HL-60 (cell line): ENCODE results near the gene ETHE1.

ENCODE experiments used
- DNase-seq, 2 experiments: peaks; one replicate each; pipeline ENCODE4 v3.0.0-alpha.2; 2010 to 2020; ENCODE audit warnings: low read depth in 1 of 2, low spot score in 1 of 2
- H3K27ac ChIP-seq: fragments of 250-450 bp; sonication (Bioruptor Pico); replicated peaks from 2 replicates; pipeline ENCODE4 v1.5.1; 2020; ENCODE audit warnings: mild to moderate bottlenecking, moderate library complexity
- H3K27me3 ChIP-seq: fragments of 250-450 bp; sonication (Bioruptor Pico); 2 replicates; pipeline ENCODE4 v1.5.1; 2021; ENCODE audit warnings: mild to moderate bottlenecking, moderate library complexity; ENCODE audit not compliant: insufficient read depth, poor library complexity, severe bottlenecking
- H3K4me3 ChIP-seq: replicated peaks from 2 replicates; pipeline ENCODE4 v1.5.1; 2011; ENCODE audit warnings: mild to moderate bottlenecking, control low read depth, low read length; ENCODE audit not compliant: insufficient read depth
- GABPA ChIP-seq: IDR thresholded peaks from 2 replicates; pipeline ENCODE4 v1.6.1; 2012; ENCODE audit warnings: low read depth
- POLR2AphosphoS5 ChIP-seq: IDR thresholded peaks from 2 replicates; pipeline ENCODE4 v1.6.1; 2012; ENCODE audit warnings: low read depth
- SPI1 ChIP-seq: IDR thresholded peaks from 2 replicates; pipeline ENCODE4 v1.6.1; 2012; ENCODE audit warnings: low read depth, mild to moderate bottlenecking, borderline replicate concordance
- TF ChIP-seq, protein P1 (sequence below): IDR thresholded peaks from one replicate; pipeline ENCODE4 v1.5.1; 2011; ENCODE audit warnings: low read length, control low read depth, inconsistent platforms; ENCODE audit not compliant: insufficient read depth
- TF ChIP-seq, protein P2 (sequence below): IDR thresholded peaks from 2 replicates; pipeline ENCODE4 v1.6.1; 2012; ENCODE audit warnings: low read depth; ENCODE audit not compliant: insufficient replicate concordance

ETHE1 gene

DNA sequence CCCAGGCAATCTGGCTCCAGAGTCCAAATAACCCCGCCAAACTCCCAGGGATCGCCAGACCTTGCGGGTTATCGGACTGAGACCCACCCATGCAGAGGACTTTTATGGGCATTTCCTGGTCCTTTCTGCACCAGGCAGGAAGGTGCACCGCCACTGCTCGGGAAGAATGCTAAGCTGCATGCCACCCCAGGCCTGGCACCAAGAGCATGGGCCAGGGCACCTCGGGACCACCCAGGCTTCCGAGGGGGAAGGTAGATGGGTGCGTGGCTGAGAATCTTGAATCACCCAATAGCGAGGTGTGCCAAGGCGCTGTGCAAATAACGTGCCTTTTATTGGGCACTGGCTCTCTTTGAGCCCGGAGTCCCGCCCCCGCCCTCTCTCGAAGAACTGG is 5.6 kb upstream of the ETHE1 start:
- Histone ChIP-seq H3K27me3 (no peaks in the 10 kb centered on the region), H3K4me3 (peak overlapping the region; percentile 72), H3K27ac (peak overlapping the region; percentile 48)
- TF ChIP-seq, protein P1, sequence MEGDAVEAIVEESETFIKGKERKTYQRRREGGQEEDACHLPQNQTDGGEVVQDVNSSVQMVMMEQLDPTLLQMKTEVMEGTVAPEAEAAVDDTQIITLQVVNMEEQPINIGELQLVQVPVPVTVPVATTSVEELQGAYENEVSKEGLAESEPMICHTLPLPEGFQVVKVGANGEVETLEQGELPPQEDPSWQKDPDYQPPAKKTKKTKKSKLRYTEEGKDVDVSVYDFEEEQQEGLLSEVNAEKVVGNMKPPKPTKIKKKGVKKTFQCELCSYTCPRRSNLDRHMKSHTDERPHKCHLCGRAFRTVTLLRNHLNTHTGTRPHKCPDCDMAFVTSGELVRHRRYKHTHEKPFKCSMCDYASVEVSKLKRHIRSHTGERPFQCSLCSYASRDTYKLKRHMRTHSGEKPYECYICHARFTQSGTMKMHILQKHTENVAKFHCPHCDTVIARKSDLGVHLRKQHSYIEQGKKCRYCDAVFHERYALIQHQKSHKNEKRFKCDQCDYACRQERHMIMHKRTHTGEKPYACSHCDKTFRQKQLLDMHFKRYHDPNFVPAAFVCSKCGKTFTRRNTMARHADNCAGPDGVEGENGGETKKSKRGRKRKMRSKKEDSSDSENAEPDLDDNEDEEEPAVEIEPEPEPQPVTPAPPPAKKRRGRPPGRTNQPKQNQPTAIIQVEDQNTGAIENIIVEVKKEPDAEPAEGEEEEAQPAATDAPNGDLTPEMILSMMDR: no peak
- TF ChIP-seq POLR2AphosphoS5 (no peak), SPI1 (no peak)
- TF ChIP-seq, protein P2, sequence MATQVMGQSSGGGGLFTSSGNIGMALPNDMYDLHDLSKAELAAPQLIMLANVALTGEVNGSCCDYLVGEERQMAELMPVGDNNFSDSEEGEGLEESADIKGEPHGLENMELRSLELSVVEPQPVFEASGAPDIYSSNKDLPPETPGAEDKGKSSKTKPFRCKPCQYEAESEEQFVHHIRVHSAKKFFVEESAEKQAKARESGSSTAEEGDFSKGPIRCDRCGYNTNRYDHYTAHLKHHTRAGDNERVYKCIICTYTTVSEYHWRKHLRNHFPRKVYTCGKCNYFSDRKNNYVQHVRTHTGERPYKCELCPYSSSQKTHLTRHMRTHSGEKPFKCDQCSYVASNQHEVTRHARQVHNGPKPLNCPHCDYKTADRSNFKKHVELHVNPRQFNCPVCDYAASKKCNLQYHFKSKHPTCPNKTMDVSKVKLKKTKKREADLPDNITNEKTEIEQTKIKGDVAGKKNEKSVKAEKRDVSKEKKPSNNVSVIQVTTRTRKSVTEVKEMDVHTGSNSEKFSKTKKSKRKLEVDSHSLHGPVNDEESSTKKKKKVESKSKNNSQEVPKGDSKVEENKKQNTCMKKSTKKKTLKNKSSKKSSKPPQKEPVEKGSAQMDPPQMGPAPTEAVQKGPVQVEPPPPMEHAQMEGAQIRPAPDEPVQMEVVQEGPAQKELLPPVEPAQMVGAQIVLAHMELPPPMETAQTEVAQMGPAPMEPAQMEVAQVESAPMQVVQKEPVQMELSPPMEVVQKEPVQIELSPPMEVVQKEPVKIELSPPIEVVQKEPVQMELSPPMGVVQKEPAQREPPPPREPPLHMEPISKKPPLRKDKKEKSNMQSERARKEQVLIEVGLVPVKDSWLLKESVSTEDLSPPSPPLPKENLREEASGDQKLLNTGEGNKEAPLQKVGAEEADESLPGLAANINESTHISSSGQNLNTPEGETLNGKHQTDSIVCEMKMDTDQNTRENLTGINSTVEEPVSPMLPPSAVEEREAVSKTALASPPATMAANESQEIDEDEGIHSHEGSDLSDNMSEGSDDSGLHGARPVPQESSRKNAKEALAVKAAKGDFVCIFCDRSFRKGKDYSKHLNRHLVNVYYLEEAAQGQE: no peak
- no peak for DNase-seq

DNA sequence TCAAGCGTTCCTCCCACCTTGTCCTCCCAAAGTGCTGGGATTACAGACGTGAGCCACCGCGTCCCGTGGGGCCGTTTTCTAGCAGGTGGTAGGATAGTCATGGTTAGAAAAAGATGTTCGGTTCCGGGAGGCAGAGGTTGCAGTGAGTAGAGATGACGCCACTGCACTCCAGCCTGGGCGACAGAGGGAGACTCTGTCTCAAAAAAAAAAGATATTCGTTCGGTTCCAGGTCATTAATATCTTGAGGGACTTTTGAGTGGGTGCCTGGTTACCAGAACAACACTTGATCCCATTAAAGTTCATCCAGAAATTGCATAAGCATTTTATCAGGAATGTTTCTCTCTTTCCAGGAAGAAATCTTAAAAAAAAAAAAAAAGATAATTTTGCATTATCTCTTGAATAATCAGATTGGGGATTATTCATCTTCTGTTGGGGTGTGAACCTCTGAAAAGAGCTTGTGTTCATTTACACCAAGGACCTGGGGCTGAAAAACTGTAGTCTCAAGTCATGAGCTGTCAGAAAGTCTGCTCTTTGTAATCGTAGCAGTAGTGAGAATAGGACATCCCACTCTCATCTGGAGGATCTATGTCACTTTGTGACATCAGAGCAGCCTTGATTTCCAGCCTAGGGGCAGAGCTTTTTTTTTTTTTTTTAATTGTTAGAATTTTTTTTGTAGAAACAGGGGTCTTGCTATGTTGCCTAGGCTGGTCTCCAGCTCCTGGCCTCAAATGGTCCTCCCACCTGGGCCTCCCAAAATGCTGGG is 1.0 kb upstream of the ETHE1 start:
- no peak overlapping the region for H3K4me3 ChIP-seq
- no peak overlapping the region for H3K27ac ChIP-seq
- DNase-seq: no peak
- TF ChIP-seq, protein P1: no peak
- TF ChIP-seq POLR2AphosphoS5 (no peak), SPI1 (no peak), GABPA (no peak)
- TF ChIP-seq, protein P2: no peak
- H3K27me3 ChIP-seq: no peaks in the 10 kb centered on the region

DNA sequence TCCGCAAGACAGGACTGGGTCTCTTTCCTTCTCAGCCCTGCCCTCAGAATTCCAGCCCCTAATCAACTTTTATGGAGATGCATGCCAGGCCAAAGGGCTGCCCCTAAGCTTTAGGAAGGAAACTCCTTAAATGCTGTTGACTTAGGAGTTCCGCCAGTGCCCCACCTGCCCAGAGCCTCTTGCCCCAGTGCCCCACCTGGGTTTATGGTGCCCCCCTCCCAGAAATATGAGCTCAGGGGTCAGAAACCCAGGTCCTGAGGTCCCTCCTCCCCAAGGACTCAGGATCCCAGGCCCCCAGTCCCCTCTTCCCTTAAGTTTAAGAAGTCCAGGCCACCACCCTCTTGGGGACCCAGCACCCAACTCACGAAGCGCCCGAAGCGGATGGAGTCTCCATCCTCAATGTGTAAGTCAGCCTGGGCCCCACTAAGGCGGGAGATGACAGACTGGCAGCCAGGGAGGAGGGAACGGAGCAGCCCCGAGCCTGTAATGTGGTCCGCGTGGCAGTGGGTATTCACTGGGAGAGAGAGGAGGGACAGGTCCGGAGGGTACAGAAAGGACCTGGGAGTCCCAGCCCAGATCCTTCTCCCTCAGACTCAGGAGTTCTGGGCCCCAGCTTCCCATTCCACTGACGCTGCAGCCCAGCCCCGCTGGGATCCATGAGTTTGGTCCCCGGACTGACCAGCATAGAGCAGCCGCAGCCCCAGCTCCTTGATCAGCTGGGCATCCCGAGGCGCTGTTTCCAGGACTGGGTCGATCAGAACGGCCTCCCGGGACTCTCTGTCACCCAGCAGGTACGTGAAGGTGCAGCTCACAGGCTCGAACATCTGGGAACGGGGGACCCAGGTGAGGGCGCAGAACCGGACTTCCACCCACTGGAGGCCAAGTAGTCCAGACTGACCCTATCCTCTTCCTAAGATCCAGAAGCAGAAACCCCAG is 897 bp downstream of the ETHE1 start:
- Histone ChIP-seq H3K4me3 (peak overlapping the region; percentile 93), H3K27me3 (no peaks in the 10 kb centered on the region), H3K27ac (peak overlapping the region; percentile 49)
- peak in 1 of 2 experiments; percentile 45 for DNase-seq
- TF ChIP-seq GABPA (no peak), POLR2AphosphoS5 (no peak; the same call in 1 of the 2 replicates), SPI1 (no peak)
- TF ChIP-seq, protein P2: no peak
- TF ChIP-seq, protein P1: no peak
